B cell (primary cell): Measurements from ENCODE around the gene CIC. TPM values are rescaled to one million over a fixed set of nuclear protein-coding genes. Genes with fewer than 3 reads are reported as not detected.

Experiments used
- ATAC-seq: fragments of 200-7000 bp; cut with Tn5 transposase; one replicate; pipeline ENCODE4 v1.10.0; 2021; ENCODE audit warnings: low read depth, mild to moderate bottlenecking, moderate number of reproducible peaks, moderate library complexity
- CTCF ChIA-PET: fragments of 350-600 bp; sonication (Branson Sonifier 250); formaldehyde crosslinking; loops from one replicate; lab custom pipeline; 2021; ENCODE audit warnings: antibody characterized with exemption, inconsistent platforms; lab: Charles Lee
- POLR2A ChIA-PET: fragments of 350-600 bp; sonication (Branson Sonifier 250); formaldehyde crosslinking; loops from one replicate; lab custom pipeline; 2021; ENCODE audit warnings: antibody characterized with exemption; lab: Charles Lee
- DNase-seq: peaks from one replicate; pipeline ENCODE4 v3.0.0; 2013
- H2AFZ ChIP-seq: 2 replicates; pipeline ENCODE4 v1.6.1; 2012; ENCODE audit warnings: mild to moderate bottlenecking, low read depth, low read length; ENCODE audit not compliant: insufficient read depth, poor library complexity, severe bottlenecking
- H3K27ac ChIP-seq, 2 donors: 1 replicate in 1 of 2; 2 replicates in 1 of 2; pipeline ENCODE4 v1.5.1; 2012 to 2013; ENCODE audit warnings: low read length in 2 of 2, mild to moderate bottlenecking in 2 of 2, moderate library complexity in 1 of 2
- H3K27me3 ChIP-seq, 4 experiments: fragments of 200-600 bp in 1 of 4; sonication (generic) in 1 of 4; replicated peaks in 1 of 4; 1 replicate in 2 of 4; 2 replicates in 2 of 4; pipeline versions ENCODE4 v1.6.1 to v1.7.0; 2013 to 2016; ENCODE audit warnings: low read length in 3 of 4, mild to moderate bottlenecking in 2 of 4, mixed read lengths in 1 of 4, moderate library complexity in 1 of 4; ENCODE audit not compliant: insufficient read depth in 4 of 4, control insufficient read depth in 3 of 4; ENCODE audit errors: control extremely low read depth in 1 of 4
- H3K36me3 ChIP-seq, 2 experiments: replicated peaks in 1 of 2; 1 replicate in 1 of 2; 2 replicates in 1 of 2; pipeline versions ENCODE4 v1.6.1 to v1.7.1; 2013; ENCODE audit warnings: low read length in 1 of 2; ENCODE audit not compliant: insufficient read depth in 2 of 2, control insufficient read depth in 1 of 2; ENCODE audit errors: control extremely low read depth in 1 of 2, extremely low read depth in 1 of 2
- H3K4me1 ChIP-seq, 2 donors: fragments of 200-600 bp in 1 of 2; sonication (generic) in 1 of 2; 1 replicate in 1 of 2; 2 replicates in 1 of 2; pipeline versions ENCODE4 v1.5.1 to v1.6.1; 2013 to 2017; ENCODE audit warnings: low read length in 2 of 2; ENCODE audit not compliant: control insufficient read depth in 2 of 2, insufficient read depth in 2 of 2
- H3K4me2 ChIP-seq: replicated peaks from 2 replicates; pipeline ENCODE3; 2012; ENCODE audit warnings: mild to moderate bottlenecking, low read depth, low read length; ENCODE audit not compliant: poor library complexity, severe bottlenecking
- H3K4me3 ChIP-seq, 5 experiments: fragments of 200-600 bp in 1 of 5; sonication (generic) in 1 of 5; 1 replicate in 3 of 5; 2 replicates in 2 of 5; pipeline versions ENCODE4 v1.5.1 to v1.7.0; 2011 to 2016; ENCODE audit warnings: low read length in 4 of 5, mild to moderate bottlenecking in 4 of 5, low read depth in 2 of 5, control low read depth in 1 of 5, moderate library complexity in 1 of 5; ENCODE audit not compliant: insufficient read depth in 1 of 5; ENCODE audit errors: control extremely low read depth in 1 of 5, extremely low read depth in 1 of 5
- H3K79me2 ChIP-seq: fragments of 200-600 bp; sonication (generic); one replicate; pipeline ENCODE4 v1.6.0; 2016; ENCODE audit warnings: low read length; ENCODE audit not compliant: control insufficient read depth, insufficient read depth
- H3K9ac ChIP-seq: fragments of 200-600 bp; sonication (generic); 2 replicates; pipeline ENCODE4 v1.6.1; 2017; ENCODE audit warnings: mild to moderate bottlenecking, low read length, moderate library complexity
- H3K9me3 ChIP-seq, 3 donors: one replicate each; pipeline versions ENCODE4 v1.6.1 to v1.7.1; 2013; ENCODE audit warnings: low read length in 2 of 3; ENCODE audit not compliant: control insufficient read depth in 2 of 3, insufficient read depth in 1 of 3; ENCODE audit errors: control extremely low read depth in 1 of 3
- H4K20me1 ChIP-seq: 2 replicates; pipeline ENCODE4 v1.6.0; 2012; ENCODE audit warnings: mild to moderate bottlenecking, low read length; ENCODE audit not compliant: insufficient read depth, control insufficient read depth, poor library complexity, severe bottlenecking
- H3K27ac Mint-ChIP-seq: one replicate; pipeline ENCODE4 v1.8.0; 2021; ENCODE audit warnings: mixed read lengths
- H3K27me3 Mint-ChIP-seq: one replicate; pipeline ENCODE4 v1.8.0; 2021; ENCODE audit warnings: mixed read lengths
- H3K4me1 Mint-ChIP-seq: one replicate; pipeline ENCODE4 v1.8.0; 2021; ENCODE audit warnings: mixed read lengths
- H3K4me3 Mint-ChIP-seq: one replicate; pipeline ENCODE4 v1.8.0; 2021; ENCODE audit warnings: mixed read lengths
- H3K9me3 Mint-ChIP-seq: one replicate; pipeline ENCODE4 v1.8.0; 2022; ENCODE audit warnings: mixed read lengths; ENCODE audit not compliant: insufficient read depth
- EZH2 ChIP-seq: IDR thresholded peaks from 2 replicates; pipeline ENCODE4 v1.6.1; 2012; ENCODE audit warnings: borderline replicate concordance, low read depth, mild to moderate bottlenecking, moderate library complexity, low read length; ENCODE audit not compliant: insufficient read depth, poor library complexity, severe bottlenecking
- WGBS: methylation state at CpG from one replicate; pipeline ENCODE4 v1.1.5; 2013; ENCODE audit warnings: missing lambda C conversion rate; ENCODE audit not compliant: insufficient coverage; 5-methylcytosine and 5-hydroxymethylcytosine counted together
- intact Hi-C: fragments of 100-400 bp; cut with micrococcal nuclease; formaldehyde crosslinking; loops from one replicate; pipeline ENCODE4 v1.10.0; 2022
- polyA plus RNA-seq: library from polyadenylated mRNA; depleted of rRNA; stranded (reverse); fragments of >200 nt; gene quantifications from 2 replicates; pipeline ENCODE4 v1.2.3, GENCODE V29; 2012
- total RNA-seq, 2 donors: library from RNA; stranded (reverse); fragments of 120-200 nt in 1 of 2; gene quantifications; 1 replicate in 1 of 2; 2 replicates in 1 of 2; pipeline versions ENCODE4 v1.2.3 to v1.2.4, GENCODE V29; 2013 to 2022
- TF ChIP-seq, protein P1 (sequence below): fragments of 200-600 bp; IDR thresholded peaks from one replicate; pipeline ENCODE4 v1.8.0; 2022; ENCODE audit warnings: antibody characterized with exemption, mild to moderate bottlenecking

The CIC gene
- total and polyA plus RNA-seq, 2 donors (not counting 1 experiment from before 2014, with no cell fraction given), result 75.7 to 119 TPM

DNA sequence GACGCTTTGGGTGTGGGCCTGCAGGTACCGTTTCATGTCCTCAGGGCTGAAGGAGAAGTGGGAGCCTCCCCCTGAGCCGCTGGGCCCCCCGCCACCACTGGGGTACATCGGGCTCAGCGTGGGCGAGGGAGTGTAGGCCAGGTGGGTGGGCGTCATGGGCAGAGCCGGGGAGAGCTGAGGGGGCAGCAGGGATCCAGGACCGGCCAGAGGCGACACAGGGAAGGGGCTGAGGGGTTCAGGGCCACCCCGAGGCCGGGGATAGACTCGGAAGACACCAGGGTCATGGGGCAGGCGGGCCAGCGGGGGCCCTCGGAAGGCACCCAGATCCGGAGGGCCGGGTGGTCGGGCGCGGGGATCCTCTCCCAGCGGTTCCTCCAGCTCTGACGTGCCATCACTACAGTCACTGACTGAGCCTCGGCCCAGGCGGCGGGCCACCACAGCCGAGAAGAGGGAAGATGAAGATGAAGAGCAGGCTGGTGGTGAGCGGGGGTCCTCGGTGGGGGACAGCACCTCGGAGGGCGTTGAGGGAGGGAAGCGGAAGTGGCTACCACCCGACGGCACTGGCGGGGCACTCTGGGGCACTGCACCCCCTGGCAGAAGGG, 19.8 kb upstream of the CIC start:
- peaks cover 24% of the 10 kb centered on the region for H3K79me2 ChIP-seq
- H3K9ac ChIP-seq, result no peak overlapping the region
- no peak overlapping the region for H2AFZ ChIP-seq
- POLR2A ChIA-PET, result no interaction called here
- H4K20me1 ChIP-seq, result peaks cover 22% of the 10 kb centered on the region
- Mint-ChIP-seq H3K27me3 (no peaks in the 10 kb centered on the region), H3K27ac (no peak overlapping the region), H3K4me3 (no peak overlapping the region), H3K9me3 (no peaks in the 10 kb centered on the region), H3K4me1 (peaks cover 39% of the 10 kb centered on the region)
- 93% methylated on average over 29 of the region's 36 CpGs for WGBS
- no peak overlapping the region for H3K4me3 ChIP-seq
- H3K27me3 ChIP-seq, result no peaks in the 10 kb centered on the region
- H3K4me2 ChIP-seq, result no peak overlapping the region
- H3K4me1 ChIP-seq, result peaks cover 21 to 37% of the 10 kb centered on the region in 2 donors
- H3K36me3 ChIP-seq, result peaks cover 2 to 15% of the 10 kb centered on the region in 2 experiments
- CTCF ChIA-PET, result interaction anchor here (1.0 to 8.9 kb wide), 2 partner anchors 9 to 31 kb away, joined by 3 to 89 read pairs; no protein-coding TSS in a partner anchor
- ATAC-seq, result no peak
- DNase-seq, result peak; percentile 35
- intact Hi-C loops, result no loop called here
- H3K9me3 ChIP-seq, result peaks cover 0 to 4% (median 0%) of the 10 kb centered on the region in 3 donors
- no peak overlapping the region for H3K27ac ChIP-seq
- no peak for TF ChIP-seq EZH2
- TF ChIP-seq, protein P1, sequence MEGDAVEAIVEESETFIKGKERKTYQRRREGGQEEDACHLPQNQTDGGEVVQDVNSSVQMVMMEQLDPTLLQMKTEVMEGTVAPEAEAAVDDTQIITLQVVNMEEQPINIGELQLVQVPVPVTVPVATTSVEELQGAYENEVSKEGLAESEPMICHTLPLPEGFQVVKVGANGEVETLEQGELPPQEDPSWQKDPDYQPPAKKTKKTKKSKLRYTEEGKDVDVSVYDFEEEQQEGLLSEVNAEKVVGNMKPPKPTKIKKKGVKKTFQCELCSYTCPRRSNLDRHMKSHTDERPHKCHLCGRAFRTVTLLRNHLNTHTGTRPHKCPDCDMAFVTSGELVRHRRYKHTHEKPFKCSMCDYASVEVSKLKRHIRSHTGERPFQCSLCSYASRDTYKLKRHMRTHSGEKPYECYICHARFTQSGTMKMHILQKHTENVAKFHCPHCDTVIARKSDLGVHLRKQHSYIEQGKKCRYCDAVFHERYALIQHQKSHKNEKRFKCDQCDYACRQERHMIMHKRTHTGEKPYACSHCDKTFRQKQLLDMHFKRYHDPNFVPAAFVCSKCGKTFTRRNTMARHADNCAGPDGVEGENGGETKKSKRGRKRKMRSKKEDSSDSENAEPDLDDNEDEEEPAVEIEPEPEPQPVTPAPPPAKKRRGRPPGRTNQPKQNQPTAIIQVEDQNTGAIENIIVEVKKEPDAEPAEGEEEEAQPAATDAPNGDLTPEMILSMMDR, result no peak

DNA sequence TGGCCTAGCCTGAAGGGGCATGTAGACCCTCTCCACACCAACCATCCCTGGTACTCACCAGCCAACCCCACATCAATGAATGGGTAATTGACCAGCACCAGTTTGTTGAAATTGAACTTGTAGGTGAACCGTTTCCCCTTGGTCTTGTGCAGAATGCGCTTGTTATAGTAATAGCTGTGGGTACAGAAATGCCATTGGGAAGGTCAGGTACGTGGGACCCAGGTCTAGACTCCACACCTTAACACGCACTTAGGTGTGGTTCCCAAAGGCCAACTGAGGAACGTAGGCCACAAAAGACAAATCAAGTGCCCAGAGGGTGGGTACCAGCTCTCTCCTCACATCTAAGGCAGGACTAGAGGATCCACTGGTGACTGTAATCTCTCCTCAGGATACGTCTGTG, 19.3 kb upstream of the CIC start:
- Histone ChIP-seq H3K4me1 (peaks cover 21 to 37% of the 10 kb centered on the region in 2 donors), H3K27ac (no peak overlapping the region), H3K9ac (no peak overlapping the region), H3K9me3 (peaks cover 0 to 4% (median 0%) of the 10 kb centered on the region in 3 donors), H3K4me3 (no peak overlapping the region), H3K27me3 (no peaks in the 10 kb centered on the region), H2AFZ (no peak overlapping the region), H3K36me3 (peaks cover 2 to 15% of the 10 kb centered on the region in 2 experiments), H3K79me2 (peaks cover 29% of the 10 kb centered on the region), H3K4me2 (no peak overlapping the region), H4K20me1 (peaks cover 26% of the 10 kb centered on the region)
- 97% methylated on average over 5 of the region's 6 CpGs for WGBS
- no peaks in the 10 kb centered on the region for H3K9me3 Mint-ChIP-seq
- DNase-seq (no peak), ATAC-seq (no peak)
- POLR2A ChIA-PET, result no interaction called here
- no peak overlapping the region for H3K4me3 Mint-ChIP-seq
- intact Hi-C loops, result no loop called here
- H3K4me1 Mint-ChIP-seq, result peaks cover 35% of the 10 kb centered on the region
- no peak for TF ChIP-seq EZH2
- TF ChIP-seq, protein P1, result no peak
- CTCF ChIA-PET, result interaction anchor here (1.0 kb wide), 2 partner anchors 10 to 27 kb away, joined by 3 read pairs; no protein-coding TSS in a partner anchor
- no peaks in the 10 kb centered on the region for H3K27me3 Mint-ChIP-seq
- H3K27ac Mint-ChIP-seq, result peak overlapping the region; percentile 32
